GM19240 (cell line): ENCODE results near the gene RTP2.

Experiments
- DNase-seq: peaks from one replicate; pipeline ENCODE4 v3.0.0; 2011; ENCODE audit warnings: low spot score; ENCODE audit not compliant: insufficient read length

Gene RTP2

GRCh38 chr3:187738331-187739093 lies 36.2 kb upstream of the RTP2 start:
- peak; percentile 40 for DNase-seq

- DNase-seq: no peak
Measured at GRCh38 chr3:187738071-187738330, 35.6 kb upstream of the RTP2 start.

GRCh38 chr3:187737368-187738070 lies 35.2 kb upstream of the RTP2 start:
- no peak for DNase-seq

- DNase-seq: no peak
Measured at GRCh38 chr3:187737006-187737367, 34.6 kb upstream of the RTP2 start.

- no peak for DNase-seq
Measured at GRCh38 chr3:187736418-187736871, 34.1 kb upstream of the RTP2 start.

GRCh38 chr3:187735837-187736236 lies 33.5 kb upstream of the RTP2 start:
- DNase-seq: no peak

GRCh38 chr3:187735383-187735782 lies 33.0 kb upstream of the RTP2 start:
- DNase-seq: no peak

GRCh38 chr3:187734841-187735240 lies 32.5 kb upstream of the RTP2 start:
- no peak for DNase-seq

- no peak for DNase-seq
Measured at GRCh38 chr3:187733371-187733770, 31.0 kb upstream of the RTP2 start.

- no peak for DNase-seq
Measured at GRCh38 chr3:187729598-187729997, 27.2 kb upstream of the RTP2 start.

GRCh38 chr3:187728940-187729583 lies 26.7 kb upstream of the RTP2 start:
- no peak for DNase-seq

GRCh38 chr3:187728248-187728647 lies 25.9 kb upstream of the RTP2 start:
- DNase-seq: no peak

- no peak for DNase-seq
Measured at GRCh38 chr3:187726564-187726963, 24.2 kb upstream of the RTP2 start.

GRCh38 chr3:187725653-187726370 lies 23.5 kb upstream of the RTP2 start:
- DNase-seq: no peak

GRCh38 chr3:187725224-187725623 lies 22.9 kb upstream of the RTP2 start:
- DNase-seq: no peak

GRCh38 chr3:187722206-187722612 lies 19.9 kb upstream of the RTP2 start:
- DNase-seq: no peak

- no peak for DNase-seq
Measured at GRCh38 chr3:187721055-187721454, 18.7 kb upstream of the RTP2 start.

- DNase-seq: no peak
Measured at GRCh38 chr3:187720337-187720670, 17.9 kb upstream of the RTP2 start.

GRCh38 chr3:187719628-187720336 lies 17.4 kb upstream of the RTP2 start:
- no peak for DNase-seq

GRCh38 chr3:187718802-187719201 lies 16.4 kb upstream of the RTP2 start:
- DNase-seq: no peak

- DNase-seq: no peak
Measured at GRCh38 chr3:187717572-187717971, 15.2 kb upstream of the RTP2 start.
